Stimulated activated CD4-positive, alpha-beta T cell treated with anti-CD3 and anti-CD28 coated beads, Interleukin-12 subunit alpha, Interleukin-12 subunit beta, amount 100 ng/mL, for 24 hours (primary cell): ENCODE data around the gene ACTN1.

ENCODE experiments used
- DNase-seq, 2 experiments: peaks; one replicate each; pipeline ENCODE4 v3.0.0-alpha.2; 2020; ENCODE audit warnings: low read depth in 2 of 2

ACTN1 gene

GRCh38 chr14:68919129-68919927, 59.8 kb downstream of the ACTN1 start:
- no peak for DNase-seq

- DNase-seq: no peak
Measured at GRCh38 chr14:68918612-68919011, 60.5 kb downstream of the ACTN1 start.

GRCh38 chr14:68916358-68916941, 62.7 kb downstream of the ACTN1 start:
- DNase-seq: no peak

GRCh38 chr14:68913516-68913915, 65.6 kb downstream of the ACTN1 start:
- DNase-seq: no peak

- peak; percentile 50 to 73 for DNase-seq
Measured at GRCh38 chr14:68911594-68912227, 67.4 kb downstream of the ACTN1 start.

GRCh38 chr14:68910540-68910939, 68.6 kb downstream of the ACTN1 start:
- DNase-seq: peak in 1 of 2 experiments; percentile 13

- DNase-seq: no peak
Measured at GRCh38 chr14:68908803-68909202, 70.3 kb downstream of the ACTN1 start.

GRCh38 chr14:68908201-68908600, 70.9 kb downstream of the ACTN1 start:
- DNase-seq: no peak

- DNase-seq: no peak
Measured at GRCh38 chr14:68906439-68906838, 72.7 kb downstream of the ACTN1 start.

GRCh38 chr14:68905107-68905895, 73.8 kb downstream of the ACTN1 start:
- DNase-seq: no peak

- DNase-seq: no peak
Measured at GRCh38 chr14:68902357-68902756, 76.7 kb downstream of the ACTN1 start.

- DNase-seq: no peak
Measured at GRCh38 chr14:68899033-68899603, 80.0 kb downstream of the ACTN1 start.

- no peak for DNase-seq
Measured at GRCh38 chr14:68898248-68899032, 80.7 kb downstream of the ACTN1 start.

- DNase-seq: no peak
Measured at GRCh38 chr14:68897559-68898155, 81.4 kb downstream of the ACTN1 start.

GRCh38 chr14:68896132-68896531, 83.0 kb downstream of the ACTN1 start:
- no peak for DNase-seq

GRCh38 chr14:68894802-68895703, 84.0 kb downstream of the ACTN1 start:
- DNase-seq: no peak

- no peak for DNase-seq
Measured at GRCh38 chr14:68894123-68894522, 85.0 kb downstream of the ACTN1 start.

GRCh38 chr14:68893566-68893965, 85.5 kb downstream of the ACTN1 start:
- no peak for DNase-seq

- no peak for DNase-seq
Measured at GRCh38 chr14:68892961-68893360, 86.1 kb downstream of the ACTN1 start.
